Urinary bladder (tissue), 4 donors: Measurements from ENCODE around the gene BLOC1S6. TPM values are rescaled to one million over a fixed set of nuclear protein-coding genes. Genes with fewer than 3 reads are reported as not detected.
A peak's percentile ranks its signal among the peaks of the same experiment; 100 is the strongest.

Experiments
- DNase-seq: peaks from one replicate; pipeline ENCODE4 v3.0.0-alpha.2; 2015; ENCODE audit errors: extremely low spot score
- H3K27ac ChIP-seq: one replicate; pipeline ENCODE4 v1.5.1; 2013; ENCODE audit warnings: low read depth, mild to moderate bottlenecking, moderate library complexity
- H3K36me3 ChIP-seq: one replicate; pipeline ENCODE4 v1.6.1; 2013; ENCODE audit warnings: mild to moderate bottlenecking, moderate library complexity; ENCODE audit not compliant: insufficient read depth
- H3K4me1 ChIP-seq: one replicate; pipeline ENCODE4 v1.6.1; 2013; ENCODE audit warnings: mild to moderate bottlenecking, moderate library complexity; ENCODE audit not compliant: insufficient read depth
- H3K4me3 ChIP-seq: one replicate; pipeline ENCODE4 v1.5.1; 2013; ENCODE audit warnings: low read depth, low read length
- WGBS: extraction: QIAGEN DNeasy Blood & Tissue Kit; methylation state at CpG from one replicate; pipeline ENCODE4 v1.1.7; 2013; 5-methylcytosine and 5-hydroxymethylcytosine counted together
- polyA plus RNA-seq: library from polyadenylated mRNA; stranded (reverse); fragments of 200-250 nt; gene quantifications from one replicate; pipeline ENCODE4 v1.2.3, GENCODE V29; 2013
- total RNA-seq: library from RNA; depleted of rRNA; stranded (reverse); fragments of >200 nt; gene quantifications from one replicate; pipeline ENCODE4 v1.2.3, GENCODE V29; 2014
- donor health status: healthy with polysubstance abuse.
- donor health status: healthy.

The BLOC1S6 gene, protein sequence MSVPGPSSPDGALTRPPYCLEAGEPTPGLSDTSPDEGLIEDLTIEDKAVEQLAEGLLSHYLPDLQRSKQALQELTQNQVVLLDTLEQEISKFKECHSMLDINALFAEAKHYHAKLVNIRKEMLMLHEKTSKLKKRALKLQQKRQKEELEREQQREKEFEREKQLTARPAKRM
- total RNA-seq (83.9 TPM), polyA plus RNA-seq (38.9 TPM)

- Histone ChIP-seq H3K4me3 (peak within 1 kb of the TSS; percentile 79), H3K27ac (peak within 1 kb of the TSS; percentile 98), H3K4me1 (peaks cover 4% of the 10 kb centered on the region), H3K36me3 (no peaks in the 10 kb centered on the region)
- WGBS = under 1% methylated on average over 62 of the region's 62 CpGs
- DNase-seq = peak; percentile 92
These were observed at the start of gene BLOC1S6 for GRCh38 chr15:45587095-45587862. Gene BLOC1S6, plus strand, starts transcription at chr15:45587379. Its CDS starts 65 bp downstream, at chr15:45587444.

DNA sequence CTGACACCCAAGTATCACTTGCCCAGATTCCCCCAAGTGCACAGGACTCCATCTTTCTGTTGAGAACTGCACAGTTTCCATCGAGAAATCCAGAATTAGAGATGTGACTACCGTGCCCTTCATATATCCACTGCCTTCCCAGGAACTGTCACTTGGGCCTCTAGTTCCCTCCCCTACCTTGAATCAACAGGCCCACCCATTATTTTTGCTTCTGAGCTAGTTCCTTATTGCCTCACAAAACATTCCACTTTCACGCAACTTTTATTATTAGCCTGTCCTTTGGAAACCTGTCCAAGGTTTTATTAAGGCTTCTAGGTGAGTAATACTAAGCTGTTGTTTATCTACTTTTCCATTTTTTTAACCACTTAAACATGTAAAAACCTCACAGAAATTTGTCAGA is 47.5 kb upstream of the BLOC1S6 start:
- DNase-seq = no peak
- Histone ChIP-seq H3K4me1 (no peaks in the 10 kb centered on the region), H3K27ac (no peak overlapping the region), H3K4me3 (no peak overlapping the region), H3K36me3 (no peaks in the 10 kb centered on the region)
- WGBS = 91% methylated on average over 3 of the region's 3 CpGs

DNA sequence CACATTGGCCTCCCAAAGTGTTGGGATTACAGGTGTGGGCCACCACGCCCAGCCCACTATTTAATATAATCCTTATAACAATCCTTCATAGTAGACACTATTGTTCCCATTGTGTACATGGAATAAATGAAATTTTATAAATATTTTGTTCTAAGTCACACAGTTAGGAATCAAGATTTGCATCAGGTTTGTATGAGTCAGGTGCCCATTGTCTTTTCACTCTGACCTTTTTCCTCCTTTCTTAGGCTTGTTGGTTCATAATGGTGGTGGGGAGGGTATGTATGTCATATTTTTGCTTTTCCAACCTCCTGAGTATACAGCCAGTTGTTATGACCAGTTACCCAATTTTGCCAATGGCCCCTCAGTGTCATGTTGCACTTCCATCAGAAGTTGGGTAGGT is 46.6 kb upstream of the BLOC1S6 start:
- H3K36me3 ChIP-seq = no peaks in the 10 kb centered on the region
- H3K4me1 ChIP-seq = no peaks in the 10 kb centered on the region
- no peak for DNase-seq
- H3K4me3 ChIP-seq = no peak overlapping the region
- no peak overlapping the region for H3K27ac ChIP-seq
- WGBS = 95% methylated on average over 1 of the region's 1 CpG

DNA sequence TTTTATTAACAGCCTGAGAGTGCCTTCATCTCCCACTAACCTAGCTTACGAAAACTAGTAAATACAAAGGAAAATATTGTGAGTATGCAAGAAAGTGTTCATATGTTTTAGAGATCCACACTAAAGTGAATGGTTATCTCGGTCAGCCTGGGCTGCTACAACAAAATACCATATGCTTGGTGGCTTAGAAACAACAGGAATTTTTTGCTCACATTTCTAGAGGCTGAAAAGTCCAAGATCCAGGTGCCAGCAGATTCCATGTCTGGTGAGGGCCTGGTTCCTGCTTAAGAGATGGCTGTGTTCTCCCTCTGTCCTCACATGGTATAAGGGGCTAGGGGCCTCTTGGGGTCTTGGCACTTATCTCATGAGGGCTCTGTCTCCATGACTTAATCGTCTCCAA is 44.1 kb upstream of the BLOC1S6 start:
- no peaks in the 10 kb centered on the region for H3K36me3 ChIP-seq
- no peaks in the 10 kb centered on the region for H3K4me1 ChIP-seq
- 83% methylated on average over 3 of the region's 3 CpGs for WGBS
- no peak for DNase-seq
- no peak overlapping the region for H3K4me3 ChIP-seq
- H3K27ac ChIP-seq = no peak overlapping the region

DNA sequence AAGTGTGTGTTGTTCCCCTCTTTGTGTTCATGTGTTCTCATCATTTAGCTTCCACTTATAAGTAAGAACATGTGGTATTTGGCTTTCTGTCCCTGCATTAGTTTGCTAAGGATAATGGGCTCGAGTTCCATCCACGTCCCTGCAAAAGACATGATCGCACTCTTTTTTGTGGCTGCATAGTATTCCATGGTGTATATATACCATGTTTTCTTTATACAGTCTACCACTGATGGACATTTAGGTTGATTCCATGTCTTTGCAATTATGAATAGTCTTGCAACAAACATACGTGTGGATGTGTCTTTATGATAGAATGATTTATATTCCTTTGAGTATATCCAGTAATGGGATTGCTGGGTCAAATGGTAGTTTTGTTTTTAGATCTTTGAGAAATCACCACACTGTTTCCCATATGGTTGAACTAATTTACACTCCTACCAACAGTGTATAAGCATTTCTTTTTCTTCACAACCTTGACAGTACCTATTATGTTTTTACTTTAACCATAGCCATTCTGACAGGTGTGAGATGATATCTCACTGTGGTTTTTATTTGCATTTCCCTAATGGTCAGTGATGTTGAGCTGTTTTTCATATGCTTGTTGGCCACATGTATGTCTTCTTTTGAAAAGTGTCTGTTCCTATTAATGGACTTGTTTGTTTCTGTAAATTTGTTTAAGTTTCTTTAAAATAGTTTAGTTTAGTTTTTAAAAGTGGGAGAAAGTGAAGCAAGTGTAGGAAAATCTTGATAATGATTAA is 42.7 kb upstream of the BLOC1S6 start:
- Histone ChIP-seq H3K27ac (no peak overlapping the region), H3K36me3 (no peaks in the 10 kb centered on the region), H3K4me1 (no peaks in the 10 kb centered on the region), H3K4me3 (no peak overlapping the region)
- 92% methylated on average over 4 of the region's 4 CpGs for WGBS
- no peak for DNase-seq

DNA sequence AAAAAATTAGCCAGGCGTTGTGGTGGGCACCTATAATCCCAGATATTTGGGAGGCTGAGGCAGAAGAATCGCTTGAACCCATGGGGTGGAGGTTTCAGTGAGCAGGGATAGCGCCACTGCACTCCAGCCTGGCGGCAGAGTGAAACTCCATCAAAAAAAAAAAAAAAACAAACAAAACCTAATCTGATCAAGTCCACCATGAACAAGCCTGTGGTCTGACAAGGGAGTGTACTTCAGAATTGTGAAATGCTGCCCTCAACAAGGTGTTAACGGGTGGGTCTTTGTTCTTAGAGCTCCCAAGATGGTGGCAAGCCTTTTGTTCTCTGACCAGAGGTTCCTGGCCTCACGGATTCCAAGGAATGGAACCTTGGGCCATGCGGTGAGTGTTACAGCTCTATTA is 40.4 kb upstream of the BLOC1S6 start:
- 89% methylated on average over 7 of the region's 7 CpGs for WGBS
- H3K36me3 ChIP-seq = no peaks in the 10 kb centered on the region
- no peak for DNase-seq
- no peaks in the 10 kb centered on the region for H3K4me1 ChIP-seq
- H3K4me3 ChIP-seq = no peak overlapping the region
- H3K27ac ChIP-seq = no peak overlapping the region

- no peak overlapping the region for H3K4me3 ChIP-seq
- no peak for DNase-seq
- H3K36me3 ChIP-seq = no peaks in the 10 kb centered on the region
- no peak overlapping the region for H3K27ac ChIP-seq
- 56% methylated on average over 17 of the region's 17 CpGs for WGBS
- H3K4me1 ChIP-seq = no peaks in the 10 kb centered on the region
These were observed 38.2 kb upstream of the BLOC1S6 start for GRCh38 chr15:45548753-45549520.

DNA sequence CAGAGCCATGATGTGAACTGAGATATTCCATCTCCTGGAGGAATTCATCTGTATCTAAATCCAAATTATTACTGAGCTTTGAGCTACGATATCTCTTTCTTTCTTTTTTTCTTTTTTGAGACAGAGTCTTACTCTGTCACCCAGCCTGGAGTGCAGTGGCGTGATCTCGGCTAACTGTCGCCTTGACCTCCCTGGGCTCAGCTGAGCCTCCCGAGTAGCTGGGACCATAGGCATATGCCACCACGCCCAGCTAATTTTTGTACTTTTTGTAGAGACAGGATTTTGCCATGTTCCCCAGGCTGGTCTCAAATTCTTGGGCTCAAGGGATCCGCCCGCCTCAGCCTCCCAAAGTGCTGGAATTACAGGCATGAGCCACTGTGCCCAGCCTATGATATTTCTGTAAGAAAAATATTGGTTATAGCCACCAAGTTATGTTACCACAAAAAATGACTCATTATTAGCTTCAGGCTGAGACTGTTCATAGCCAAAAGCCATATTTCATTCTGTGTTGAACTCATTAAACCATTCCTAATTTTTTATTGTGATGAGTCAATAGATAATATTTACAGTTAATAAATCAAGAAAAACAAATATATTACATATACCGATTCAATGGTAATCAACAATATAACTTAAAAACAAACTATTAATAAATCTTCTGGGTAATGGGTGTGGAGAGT is 37.5 kb upstream of the BLOC1S6 start:
- H3K27ac ChIP-seq = no peak overlapping the region
- no peaks in the 10 kb centered on the region for H3K36me3 ChIP-seq
- H3K4me1 ChIP-seq = no peaks in the 10 kb centered on the region
- no peak for DNase-seq
- 85% methylated on average over 9 of the region's 9 CpGs for WGBS
- no peak overlapping the region for H3K4me3 ChIP-seq

DNA sequence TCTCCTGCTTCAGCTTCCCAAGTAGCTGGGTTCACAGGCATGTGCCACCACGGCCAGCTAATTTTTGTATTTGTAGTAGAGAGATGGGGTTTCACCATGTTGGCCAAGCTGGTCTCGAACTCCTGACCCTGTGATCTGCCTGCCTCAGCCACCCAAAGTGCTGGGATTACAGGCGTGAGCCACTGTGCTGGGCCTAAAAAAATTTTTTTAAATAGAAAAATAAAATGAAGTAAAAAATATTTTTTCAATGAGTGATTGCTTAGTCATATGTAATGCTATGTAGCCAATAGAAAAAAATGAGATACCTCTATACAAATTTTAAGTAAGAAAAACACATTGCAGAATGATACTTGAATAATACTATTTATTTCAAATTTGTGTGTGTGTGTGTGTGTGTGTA is 36.7 kb upstream of the BLOC1S6 start:
- no peak for DNase-seq
- 90% methylated on average over 3 of the region's 3 CpGs for WGBS
- Histone ChIP-seq H3K4me1 (no peaks in the 10 kb centered on the region), H3K4me3 (no peak overlapping the region), H3K27ac (no peak overlapping the region), H3K36me3 (no peaks in the 10 kb centered on the region)

DNA sequence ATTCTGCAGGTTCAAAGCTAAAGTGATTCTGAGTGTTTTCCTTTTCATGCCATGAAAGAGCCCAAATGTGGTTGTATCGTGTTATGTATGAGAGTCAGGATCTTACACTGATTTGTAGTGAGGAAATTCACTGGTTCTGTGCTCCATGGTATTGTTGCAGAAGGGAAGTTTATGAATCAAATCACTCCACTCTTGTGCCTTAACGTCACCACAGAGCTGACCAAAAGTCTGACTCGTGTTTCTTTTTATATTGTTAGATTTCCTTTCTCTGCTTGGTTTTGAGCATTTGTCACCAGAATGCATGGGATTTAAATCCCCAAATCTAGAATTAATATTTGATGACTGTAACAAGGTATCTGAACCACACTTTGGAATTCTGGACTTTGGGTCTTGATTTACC is 35.5 kb upstream of the BLOC1S6 start:
- Histone ChIP-seq H3K27ac (no peak overlapping the region), H3K4me1 (no peaks in the 10 kb centered on the region), H3K4me3 (no peak overlapping the region), H3K36me3 (no peaks in the 10 kb centered on the region)
- no peak for DNase-seq
- 71% methylated on average over 3 of the region's 3 CpGs for WGBS

DNA sequence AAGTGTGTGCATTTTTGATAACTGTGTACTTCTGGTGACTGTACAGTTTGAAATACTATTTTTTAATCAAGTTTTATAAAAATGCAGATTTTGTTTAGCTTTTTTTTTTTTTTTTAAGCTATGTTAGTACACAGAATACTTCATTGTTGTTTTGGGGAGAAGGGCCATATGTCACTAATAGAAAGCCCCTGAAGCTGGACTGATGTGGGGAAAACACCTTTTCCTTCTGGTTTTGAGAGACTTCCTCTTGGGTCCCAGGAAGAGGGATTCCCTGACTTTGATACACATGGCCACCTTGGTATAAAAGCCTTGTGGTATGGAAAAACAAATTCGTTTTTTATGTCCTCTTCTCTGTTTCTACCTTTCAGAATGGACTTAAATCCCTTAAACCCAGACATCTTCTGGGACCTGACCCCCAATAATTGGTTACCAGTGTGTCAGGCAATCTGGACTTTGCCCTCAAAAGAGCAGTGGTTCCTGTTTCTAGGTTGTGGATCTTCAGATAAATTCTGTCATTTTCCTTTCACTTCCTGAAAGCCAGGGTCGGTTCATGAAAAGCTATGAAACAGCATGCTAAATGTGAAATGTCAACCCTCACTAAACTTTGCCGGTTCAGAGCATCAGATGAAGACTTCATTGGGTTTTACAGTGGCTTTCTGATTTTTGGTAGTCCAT is 31.1 kb upstream of the BLOC1S6 start:
- DNase-seq = no peak
- 46% methylated on average over 3 of the region's 3 CpGs for WGBS
- no peak overlapping the region for H3K4me3 ChIP-seq
- no peak overlapping the region for H3K27ac ChIP-seq
- no peaks in the 10 kb centered on the region for H3K4me1 ChIP-seq
- no peaks in the 10 kb centered on the region for H3K36me3 ChIP-seq

DNA sequence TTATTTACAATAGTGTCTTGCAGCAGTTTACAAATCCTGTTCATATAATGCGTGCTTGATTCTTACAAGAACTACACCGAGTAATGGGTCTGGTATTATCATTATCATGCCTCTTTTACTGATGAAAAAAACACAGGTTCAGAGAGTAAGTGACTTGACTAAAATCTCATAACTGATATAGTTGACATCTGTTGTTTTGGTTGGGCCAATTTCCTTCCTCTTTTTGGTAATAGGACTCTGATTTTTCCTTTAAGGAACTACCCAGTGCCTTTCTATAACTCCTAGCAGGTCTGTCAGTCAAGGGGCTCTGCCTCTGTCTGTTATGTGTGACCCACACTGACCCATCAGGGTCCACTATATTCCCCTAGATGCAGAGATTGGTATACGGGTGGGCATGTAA is 14.6 kb upstream of the BLOC1S6 start:
- Histone ChIP-seq H3K27ac (no peak overlapping the region), H3K4me1 (no peaks in the 10 kb centered on the region), H3K4me3 (no peak overlapping the region), H3K36me3 (no peaks in the 10 kb centered on the region)
- DNase-seq = no peak
- WGBS = 74% methylated on average over 3 of the region's 3 CpGs
